Fibroblast of villous mesenchyme (primary cell): ENCODE data around the gene IL37. TPM values are rescaled to one million over a fixed set of nuclear protein-coding genes. Genes with fewer than 3 reads are reported as not detected.
"Not testable (repeated sequence)": the region's sequence is repeated elsewhere in the genome, so short reads cannot be mapped to it uniquely, and the experiment has no call there.

Experiments used
- DNase-seq: peaks from one replicate; pipeline ENCODE4 v3.0.0-alpha.2; 2010; ENCODE audit warnings: low read depth
- H3K4me3 ChIP-seq: 2 replicates; pipeline ENCODE4 v1.5.1; 2011; ENCODE audit warnings: low read depth, mild to moderate bottlenecking, low read length
- CTCF ChIP-seq: IDR thresholded peaks from 2 replicates; pipeline ENCODE4 v1.5.1; 2012; ENCODE audit warnings: low read depth, mild to moderate bottlenecking, low read length; ENCODE audit not compliant: insufficient read depth
- total RNA-seq: library from RNA; depleted of rRNA; stranded (reverse); fragments of >200 nt; gene quantifications from 2 replicates; pipeline ENCODE4 v1.2.3, GENCODE V29; 2012

Gene IL37
- total RNA-seq, 1 donor = not detected

DNA sequence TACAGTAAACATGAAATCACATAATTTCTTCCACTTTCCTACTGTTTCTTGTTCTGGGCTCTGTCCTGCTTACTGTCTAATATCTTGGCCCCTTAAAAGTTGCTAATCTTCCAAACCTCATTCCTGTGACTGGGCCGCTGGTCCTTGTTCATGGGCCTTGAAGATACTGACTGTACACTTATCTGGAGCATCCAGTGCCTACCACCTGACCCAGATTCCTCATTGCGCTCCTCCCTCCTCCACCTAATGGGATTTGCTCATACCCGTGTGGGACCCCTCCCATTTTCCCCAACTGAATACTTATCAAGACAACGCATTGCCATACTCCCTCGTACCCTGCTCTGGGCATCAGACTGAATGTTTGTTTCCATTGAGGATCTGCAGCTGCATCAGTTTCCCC is 6.1 kb upstream of the IL37 start:
- H3K4me3 ChIP-seq = no peak overlapping the region
- DNase-seq = no peak
- TF ChIP-seq CTCF = no peak

GRCh38 chr2:112906276-112906675 is 4.7 kb upstream of the IL37 start:
- no peak for TF ChIP-seq CTCF
- no peak overlapping the region for H3K4me3 ChIP-seq
- no peak for DNase-seq

DNA sequence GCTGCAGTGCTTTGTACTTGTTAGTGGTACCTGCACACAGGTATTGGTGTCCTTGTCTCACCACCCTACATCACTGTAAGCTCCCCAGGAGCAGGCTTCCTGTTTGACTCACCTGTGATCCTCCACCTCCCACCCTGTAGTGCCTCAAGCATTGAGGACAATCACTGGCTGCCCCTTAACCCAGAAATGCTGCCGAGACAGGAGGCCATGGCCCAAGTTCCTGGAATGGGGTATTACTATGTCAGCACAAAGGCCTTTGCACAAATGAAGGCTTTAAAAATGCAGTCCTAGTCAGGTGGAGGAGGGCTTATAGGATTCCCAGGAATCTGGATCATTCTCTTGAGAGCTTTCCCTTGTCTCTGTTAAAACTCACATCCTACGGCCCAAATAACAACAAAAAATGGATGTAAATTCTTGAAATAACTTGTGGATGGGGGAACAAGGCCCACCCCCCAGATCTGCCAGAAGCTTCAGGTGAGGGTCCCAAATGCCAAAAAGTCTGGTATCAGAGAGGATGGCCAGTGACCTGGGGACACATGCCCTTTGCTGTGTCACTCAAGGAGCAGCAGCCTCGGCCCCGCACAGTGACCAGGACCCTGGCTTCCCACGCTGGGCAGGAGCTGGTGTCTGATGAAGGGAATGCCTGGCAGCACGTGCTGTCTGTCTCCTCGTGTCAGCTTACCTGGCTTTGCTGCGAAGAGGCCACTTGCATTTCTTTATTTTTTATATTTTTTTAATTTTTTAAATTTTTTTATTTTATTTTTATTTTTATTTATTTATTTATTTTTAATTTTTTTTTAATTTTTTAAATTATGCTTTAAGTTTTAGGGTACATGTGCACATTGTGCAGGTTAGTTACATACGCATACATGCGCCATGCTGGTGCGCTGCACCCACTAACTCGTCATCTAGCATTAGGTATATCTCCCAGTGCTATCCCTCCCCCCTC is 3.7 kb upstream of the IL37 start:
- no peak for DNase-seq
- H3K4me3 ChIP-seq = no peak overlapping the region

GRCh38 chr2:112908559-112908958 is 2.4 kb upstream of the IL37 start:
- DNase-seq, H3K4me3 ChIP-seq: not testable (repeated sequence)

More for the DNA sequence above, 3.7 kb upstream of the IL37 start:
- TF ChIP-seq CTCF = no peak

GRCh38 chr2:112910219-112910618 is 746 bp upstream of the IL37 start:
- no peak overlapping the region for H3K4me3 ChIP-seq
- no peak for TF ChIP-seq CTCF
- DNase-seq = no peak

GRCh38 chr2:112912403-112912802 is 1.4 kb downstream of the IL37 start:
- no peak overlapping the region for H3K4me3 ChIP-seq
- DNase-seq = no peak
- no peak for TF ChIP-seq CTCF

DNA sequence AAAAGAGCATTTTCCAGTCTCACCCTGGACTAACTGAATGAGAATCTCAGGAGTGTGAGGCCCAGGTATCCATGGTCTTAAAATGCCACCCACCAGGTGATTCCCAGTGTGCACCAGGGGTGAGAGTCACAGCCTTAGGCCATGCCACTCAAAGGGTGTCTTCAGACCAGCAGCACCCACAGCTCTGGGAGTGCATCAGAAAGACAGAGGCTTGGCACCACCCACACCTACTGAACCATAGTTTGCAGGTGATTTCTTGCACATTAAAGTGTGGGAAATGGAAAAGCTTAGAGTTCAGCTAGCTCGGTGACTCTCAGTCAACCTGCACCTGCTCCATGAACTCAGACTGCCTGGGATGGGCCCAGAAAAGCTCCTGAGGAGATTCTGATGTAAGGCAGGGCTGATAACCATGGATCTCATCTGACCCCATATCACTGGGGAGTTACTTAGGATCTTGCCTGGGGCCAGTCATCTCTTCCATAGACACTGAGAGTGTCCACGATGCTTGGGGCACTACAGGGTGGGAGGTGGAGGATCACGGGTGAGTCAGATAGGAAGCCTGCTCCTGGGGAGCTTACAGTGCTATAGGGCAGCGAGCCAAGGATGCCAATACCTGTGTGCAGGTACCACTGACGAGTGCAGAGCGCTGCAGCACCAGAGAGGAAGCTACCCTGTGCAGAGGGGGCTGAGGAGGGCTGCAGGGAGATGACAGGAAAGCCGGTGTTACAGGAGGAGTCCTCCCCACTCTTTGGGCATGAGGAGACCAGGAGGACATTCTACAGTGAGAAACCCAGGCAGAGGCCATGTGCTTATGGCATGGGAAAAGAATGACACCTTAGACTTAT is 4.6 kb downstream of the IL37 start:
- no peak for TF ChIP-seq CTCF
- DNase-seq = no peak

More for the DNA sequence above, 4.6 kb downstream of the IL37 start:
- no peak overlapping the region for H3K4me3 ChIP-seq
